Gastroesophageal sphincter (tissue), 3 donors: ENCODE results near the gene IHH.

Experiments
- CTCF ChIP-seq, 4 experiments: fragments of 200-600 bp in 2 of 4; fragments of 450-650 bp in 2 of 4; sonication (generic) in 1 of 4; IDR thresholded peaks; one replicate each; pipeline ENCODE4 v1.5.1; 2017 to 2019; ENCODE audit warnings: antibody characterized with exemption in 4 of 4, mild to moderate bottlenecking in 2 of 4, moderate library complexity in 2 of 4
- EP300 ChIP-seq: sonication (generic); formaldehyde crosslinking; IDR thresholded peaks from one replicate; pipeline ENCODE4 v1.6.1; 2017; ENCODE audit warnings: antibody characterized with exemption, mild to moderate bottlenecking
- POLR2A ChIP-seq, 2 donors: fragments of 450-650 bp; IDR thresholded peaks; one replicate each; pipeline ENCODE4 v1.6.1; 2017; ENCODE audit warnings: antibody characterized with exemption in 2 of 2, mild to moderate bottlenecking in 2 of 2, moderate library complexity in 1 of 2

- TF ChIP-seq POLR2A (IDR thresholded peaks at IDR 0.05) (no peak), CTCF (IDR thresholded peaks at IDR 0.05) (no peak), EP300 (no peak)
Measured at GRCh38 chr2:219065484-219065883, 4.8 kb upstream of the IHH start.
